ENCODE data around the gene IL18RAP.

The IL18RAP gene

GRCh38 chr2:102423368-102423767, 408 bp downstream of the IL18RAP start:
- no peak for DNase-seq (ENCODE audit: low spot score)

GRCh38 chr2:102424754-102425153, 1.8 kb downstream of the IL18RAP start:
- no peak for DNase-seq (ENCODE audit: low spot score)

GRCh38 chr2:102425441-102426132, 2.6 kb downstream of the IL18RAP start:
- no peak for DNase-seq (ENCODE audit: low spot score)

- no peak for DNase-seq (ENCODE audit: low spot score)
Measured at GRCh38 chr2:102427249-102427648, 4.3 kb downstream of the IL18RAP start.

- no peak for DNase-seq (ENCODE audit: low spot score)
Measured at GRCh38 chr2:102428573-102428972, 5.6 kb downstream of the IL18RAP start.

GRCh38 chr2:102432386-102432785, 9.4 kb downstream of the IL18RAP start:
- DNase-seq (ENCODE audit: low spot score) = no peak

- no peak for DNase-seq (ENCODE audit: low spot score)
Measured at GRCh38 chr2:102433973-102434654, 11.2 kb downstream of the IL18RAP start.

- no peak for DNase-seq (ENCODE audit: low spot score)
Measured at GRCh38 chr2:102434655-102435381, 11.9 kb downstream of the IL18RAP start.

GRCh38 chr2:102435741-102436140, 12.8 kb downstream of the IL18RAP start:
- DNase-seq (ENCODE audit: low spot score) = no peak

GRCh38 chr2:102436323-102436722, 13.4 kb downstream of the IL18RAP start:
- DNase-seq (ENCODE audit: low spot score) = no peak

- no peak for DNase-seq (ENCODE audit: low spot score)
Measured at GRCh38 chr2:102437122-102437521, 14.2 kb downstream of the IL18RAP start.

- no peak for DNase-seq (ENCODE audit: low spot score)
Measured at GRCh38 chr2:102438111-102438510, 15.2 kb downstream of the IL18RAP start.

GRCh38 chr2:102438578-102438977, 15.6 kb downstream of the IL18RAP start:
- DNase-seq (ENCODE audit: low spot score) = no peak

GRCh38 chr2:102439065-102439695, 16.2 kb downstream of the IL18RAP start:
- DNase-seq (ENCODE audit: low spot score) = no peak

GRCh38 chr2:102442967-102443828, 20.2 kb downstream of the IL18RAP start:
- DNase-seq (ENCODE audit: low spot score) = no peak

- no peak for DNase-seq (ENCODE audit: low spot score)
Measured at GRCh38 chr2:102444233-102444632, 21.3 kb downstream of the IL18RAP start.

- no peak for DNase-seq (ENCODE audit: low spot score)
Measured at GRCh38 chr2:102446936-102447335, 24.0 kb downstream of the IL18RAP start.

GRCh38 chr2:102449370-102449974, 26.5 kb downstream of the IL18RAP start:
- DNase-seq (ENCODE audit: low spot score) = no peak

GRCh38 chr2:102451968-102452367, 29.0 kb downstream of the IL18RAP start:
- no peak for DNase-seq (ENCODE audit: low spot score)

GRCh38 chr2:102453501-102453900, 30.5 kb downstream of the IL18RAP start:
- DNase-seq (ENCODE audit: low spot score) = no peak

GRCh38 chr2:102455061-102455670, 32.2 kb downstream of the IL18RAP start:
- no peak for DNase-seq (ENCODE audit: low spot score)
